HepG2 (cell line): Measurements from ENCODE around the gene MEF2D. TPM values are rescaled to one million over a fixed set of nuclear protein-coding genes. Genes with fewer than 3 reads are reported as not detected.

Experiments used
- ARID2 ChIP-seq: sonication (generic); formaldehyde crosslinking; IDR thresholded peaks from 2 replicates; pipeline ENCODE4 v1.8.1; 2022; ENCODE audit warnings: mild to moderate bottlenecking, missing genetic modification reagents, borderline replicate concordance
- CBX1 ChIP-seq: IDR thresholded peaks from one replicate; pipeline ENCODE4 v1.6.1; 2016; ENCODE audit warnings: antibody characterized with exemption, low read depth
- MEF2D ChIP-seq: sonication (generic); formaldehyde crosslinking; IDR thresholded peaks from 2 replicates; pipeline ENCODE4 v1.5.1; 2020; ENCODE audit warnings: mild to moderate bottlenecking, missing genetic modification reagents
- RFXAP ChIP-seq: sonication (generic); formaldehyde crosslinking; IDR thresholded peaks from 2 replicates; pipeline ENCODE4 v1.4.0; 2020; ENCODE audit warnings: missing genetic modification reagents, borderline replicate concordance
- ZC3H13 ChIP-seq: sonication (generic); formaldehyde crosslinking; IDR thresholded peaks from 2 replicates; pipeline ENCODE4 v1.8.1; 2023; ENCODE audit warnings: mild to moderate bottlenecking, missing genetic modification reagents, moderate library complexity
- ZFP62 ChIP-seq: sonication (generic); formaldehyde crosslinking; IDR thresholded peaks from 2 replicates; pipeline ENCODE4 v1.4.0; 2020; ENCODE audit warnings: missing genetic modification reagents
- ZNF17 ChIP-seq: sonication (generic); formaldehyde crosslinking; IDR thresholded peaks from 2 replicates; pipeline ENCODE4 v1.5.0; 2020; ENCODE audit warnings: mild to moderate bottlenecking, missing genetic modification reagents
- ZNF282 ChIP-seq: fragments of 450-650 bp; IDR thresholded peaks from 2 replicates; pipeline ENCODE4 v1.6.1; 2018; ENCODE audit not compliant: partially characterized antibody
- polyA plus RNA-seq, 8 experiments: library from polyadenylated mRNA; depleted of rRNA in 3 of 8; stranded (reverse) in 7 of 8; unstranded in 1 of 8; fragments of >200 nt; fragmentation: Illumina TruSeq in 4 of 8; extraction: Trizol in 4 of 8; gene quantifications; 2 replicates each; pipeline versions ENCODE4 v1.2.1 to v1.2.3, GENCODE V29; 2011 to 2016; ENCODE audit warnings: low read depth in 4 of 8, missing spikeins in 1 of 8, mixed read lengths in 1 of 8; ENCODE audit not compliant: insufficient read depth in 1 of 8
- total RNA-seq, 5 experiments: library from RNA; depleted of rRNA; stranded (reverse); fragments of >200 nt; fragmentation: Illumina TruSeq; extraction: Trizol; gene quantifications; 2 replicates each; pipeline ENCODE4 v1.2.3, GENCODE V29; 2016; ENCODE audit warnings: low read depth in 1 of 5
- TF ChIP-seq, protein P1 (sequence below): sonication (generic); formaldehyde crosslinking; IDR thresholded peaks from 2 replicates; pipeline ENCODE4 v1.5.1; 2020; ENCODE audit warnings: missing genetic modification reagents, mild to moderate bottlenecking, borderline replicate concordance
- TF ChIP-seq, protein P2 (sequence below): sonication (generic); formaldehyde crosslinking; IDR thresholded peaks from 2 replicates; pipeline ENCODE4 v1.8.0; 2022; ENCODE audit warnings: low read depth, missing genetic modification reagents

Gene MEF2D
- total and polyA plus RNA-seq, 2 of the 13 experiments (the other 11 are each of a cell fraction or from before 2014, with no cell fraction given): 1.6 to 3.9 TPM

DNA sequence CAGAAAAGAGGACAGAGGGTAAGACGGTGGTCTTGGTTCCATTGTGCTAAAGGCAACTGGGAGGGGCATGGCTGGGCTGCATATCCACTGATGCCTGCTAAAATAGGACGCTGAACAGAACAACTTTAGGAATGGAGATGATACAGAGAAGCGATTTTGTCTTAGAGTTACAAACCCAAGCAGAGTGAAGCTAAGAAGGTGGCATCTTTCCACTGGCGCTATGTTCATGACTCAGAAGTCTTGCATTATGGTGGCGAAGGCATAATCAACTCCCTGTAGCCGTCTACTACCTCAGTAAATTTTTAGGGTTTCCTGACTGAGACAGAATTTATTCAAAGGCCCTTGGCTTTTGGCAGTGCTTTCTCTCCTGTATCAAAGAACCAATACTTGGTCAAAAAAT lies 57.3 kb downstream of the MEF2D start (continued):
- TF ChIP-seq, protein P1, sequence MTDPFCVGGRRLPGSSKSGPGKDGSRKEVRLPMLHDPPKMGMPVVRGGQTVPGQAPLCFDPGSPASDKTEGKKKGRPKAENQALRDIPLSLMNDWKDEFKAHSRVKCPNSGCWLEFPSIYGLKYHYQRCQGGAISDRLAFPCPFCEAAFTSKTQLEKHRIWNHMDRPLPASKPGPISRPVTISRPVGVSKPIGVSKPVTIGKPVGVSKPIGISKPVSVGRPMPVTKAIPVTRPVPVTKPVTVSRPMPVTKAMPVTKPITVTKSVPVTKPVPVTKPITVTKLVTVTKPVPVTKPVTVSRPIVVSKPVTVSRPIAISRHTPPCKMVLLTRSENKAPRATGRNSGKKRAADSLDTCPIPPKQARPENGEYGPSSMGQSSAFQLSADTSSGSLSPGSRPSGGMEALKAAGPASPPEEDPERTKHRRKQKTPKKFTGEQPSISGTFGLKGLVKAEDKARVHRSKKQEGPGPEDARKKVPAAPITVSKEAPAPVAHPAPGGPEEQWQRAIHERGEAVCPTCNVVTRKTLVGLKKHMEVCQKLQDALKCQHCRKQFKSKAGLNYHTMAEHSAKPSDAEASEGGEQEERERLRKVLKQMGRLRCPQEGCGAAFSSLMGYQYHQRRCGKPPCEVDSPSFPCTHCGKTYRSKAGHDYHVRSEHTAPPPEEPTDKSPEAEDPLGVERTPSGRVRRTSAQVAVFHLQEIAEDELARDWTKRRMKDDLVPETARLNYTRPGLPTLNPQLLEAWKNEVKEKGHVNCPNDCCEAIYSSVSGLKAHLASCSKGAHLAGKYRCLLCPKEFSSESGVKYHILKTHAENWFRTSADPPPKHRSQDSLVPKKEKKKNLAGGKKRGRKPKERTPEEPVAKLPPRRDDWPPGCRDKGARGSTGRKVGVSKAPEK (CRISPR knock-in tag): no peak
- TF ChIP-seq ZC3H13 (CRISPR knock-in tag): no peak
- TF ChIP-seq MEF2D (CRISPR knock-in tag): no peak
- no peak for TF ChIP-seq RFXAP (CRISPR knock-in tag)
- no peak for TF ChIP-seq ZNF282
- TF ChIP-seq ARID2 (CRISPR knock-in tag): no peak
- TF ChIP-seq ZNF17 (CRISPR knock-in tag): no peak
- no peak for TF ChIP-seq ZFP62
- TF ChIP-seq CBX1: no peak
- TF ChIP-seq, protein P2, sequence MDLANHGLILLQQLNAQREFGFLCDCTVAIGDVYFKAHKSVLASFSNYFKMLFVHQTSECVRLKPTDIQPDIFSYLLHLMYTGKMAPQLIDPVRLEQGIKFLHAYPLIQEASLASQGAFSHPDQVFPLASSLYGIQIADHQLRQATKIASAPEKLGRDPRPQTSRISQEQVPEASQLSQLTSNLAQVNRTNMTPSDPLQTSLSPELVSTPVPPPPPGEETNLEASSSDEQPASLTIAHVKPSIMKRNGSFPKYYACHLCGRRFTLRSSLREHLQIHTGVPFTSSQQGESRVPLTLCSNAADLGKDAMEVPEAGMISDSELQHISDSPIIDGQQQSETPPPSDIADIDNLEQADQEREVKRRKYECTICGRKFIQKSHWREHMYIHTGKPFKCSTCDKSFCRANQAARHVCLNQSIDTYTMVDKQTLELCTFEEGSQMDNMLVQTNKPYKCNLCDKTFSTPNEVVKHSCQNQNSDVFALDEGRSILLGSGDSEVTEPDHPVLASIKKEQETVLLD (CRISPR knock-in tag): no peak
